Prostate gland (tissue), 2 donors: ENCODE data around the gene SMC1B. TPM values are rescaled to one million over a fixed set of nuclear protein-coding genes. Genes with fewer than 3 reads are reported as not detected.

ENCODE experiments used
- DNase-seq: peaks from one replicate; pipeline ENCODE4 v3.0.0-alpha.2; 2019; ENCODE audit warnings: low spot score
- H3K27ac ChIP-seq, 2 donors: fragments of 200-600 bp; sonication (generic); 2 replicates each; pipeline ENCODE4 v1.5.1; 2017 to 2019
- H3K27me3 ChIP-seq: fragments of 200-600 bp; sonication (generic); replicated peaks from 2 replicates; pipeline ENCODE4 v1.5.1; 2019; ENCODE audit not compliant: insufficient read depth
- H3K36me3 ChIP-seq, 2 donors: fragments of 200-600 bp; sonication (generic); 1 replicate in 1 of 2; 2 replicates in 1 of 2; pipeline versions ENCODE4 v1.5.1 to v1.8.1; 2017 to 2019
- H3K4me1 ChIP-seq: fragments of 200-600 bp; sonication (generic); replicated peaks from 2 replicates; pipeline ENCODE4 v1.5.1; 2019
- H3K4me3 ChIP-seq, 2 donors: fragments of 200-600 bp; sonication (generic); 2 replicates each; pipeline ENCODE4 v1.5.1; 2017 to 2019
- H3K9me3 ChIP-seq: fragments of 200-600 bp; sonication (generic); 2 replicates; pipeline ENCODE4 v1.5.1; 2017
- POLR2A ChIP-seq: fragments of 450-650 bp; IDR thresholded peaks from one replicate; pipeline ENCODE4 v1.6.1; 2016; ENCODE audit warnings: antibody characterized with exemption, mild to moderate bottlenecking
- POLR2AphosphoS5 ChIP-seq: sonication (generic); formaldehyde crosslinking; IDR thresholded peaks from one replicate; pipeline ENCODE4 v1.6.1; 2017; ENCODE audit warnings: antibody characterized with exemption
- WGBS: methylation state at CpG from one replicate; pipeline ENCODE4 v1.1.5; 2018; 5-methylcytosine and 5-hydroxymethylcytosine counted together
- intact Hi-C: fragments of 100-400 bp; cut with DNase I; formaldehyde crosslinking; loops from one replicate; pipeline ENCODE4 v1.14.2; 2022
- total RNA-seq, 2 donors: library from RNA; depleted of rRNA; stranded (reverse); fragments of >200 nt; gene quantifications; one replicate each; pipeline ENCODE4 v1.1.0, GENCODE V29; 2016
- TF ChIP-seq, protein P1 (sequence below), 4 experiments: fragments of 200-600 bp in 2 of 4; fragments of 450-650 bp in 2 of 4; sonication (generic) in 2 of 4; IDR thresholded peaks; 1 replicate in 3 of 4; 2 replicates in 1 of 4; pipeline ENCODE4 v1.5.1; 2016 to 2019; ENCODE audit warnings: antibody characterized with exemption in 4 of 4, mild to moderate bottlenecking in 2 of 4, moderate library complexity in 2 of 4

Gene SMC1B
- total RNA-seq, 2 donors from 2014 or later = 8.2 TPM; not detected in 1

DNA sequence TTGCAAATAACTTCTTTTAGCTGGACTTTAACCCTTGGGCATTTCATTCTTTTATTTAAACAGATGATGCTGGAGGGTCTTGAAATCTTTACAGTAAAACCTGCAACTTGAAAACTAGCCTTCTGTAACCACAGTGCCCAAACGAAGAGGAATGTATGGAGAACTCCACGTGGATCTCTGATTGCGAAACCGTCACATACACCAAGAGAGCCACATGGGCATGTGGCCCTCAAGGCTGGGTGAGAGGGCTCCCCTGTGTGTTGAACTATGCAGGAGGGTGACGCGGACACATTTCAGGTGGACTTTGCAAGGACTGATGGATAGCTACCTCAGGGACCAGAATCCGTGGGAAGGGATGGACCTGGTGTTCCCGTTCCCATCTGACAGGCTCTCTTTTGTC lies 73.1 kb downstream of the SMC1B start:
- H3K27me3 ChIP-seq = no peaks in the 10 kb centered on the region
- TF ChIP-seq POLR2A = no peak
- TF ChIP-seq POLR2AphosphoS5 = no peak
- TF ChIP-seq, protein P1, sequence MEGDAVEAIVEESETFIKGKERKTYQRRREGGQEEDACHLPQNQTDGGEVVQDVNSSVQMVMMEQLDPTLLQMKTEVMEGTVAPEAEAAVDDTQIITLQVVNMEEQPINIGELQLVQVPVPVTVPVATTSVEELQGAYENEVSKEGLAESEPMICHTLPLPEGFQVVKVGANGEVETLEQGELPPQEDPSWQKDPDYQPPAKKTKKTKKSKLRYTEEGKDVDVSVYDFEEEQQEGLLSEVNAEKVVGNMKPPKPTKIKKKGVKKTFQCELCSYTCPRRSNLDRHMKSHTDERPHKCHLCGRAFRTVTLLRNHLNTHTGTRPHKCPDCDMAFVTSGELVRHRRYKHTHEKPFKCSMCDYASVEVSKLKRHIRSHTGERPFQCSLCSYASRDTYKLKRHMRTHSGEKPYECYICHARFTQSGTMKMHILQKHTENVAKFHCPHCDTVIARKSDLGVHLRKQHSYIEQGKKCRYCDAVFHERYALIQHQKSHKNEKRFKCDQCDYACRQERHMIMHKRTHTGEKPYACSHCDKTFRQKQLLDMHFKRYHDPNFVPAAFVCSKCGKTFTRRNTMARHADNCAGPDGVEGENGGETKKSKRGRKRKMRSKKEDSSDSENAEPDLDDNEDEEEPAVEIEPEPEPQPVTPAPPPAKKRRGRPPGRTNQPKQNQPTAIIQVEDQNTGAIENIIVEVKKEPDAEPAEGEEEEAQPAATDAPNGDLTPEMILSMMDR (IDR thresholded peaks at IDR 0.05) = no peak
- intact Hi-C loops = no loop called here
- 85% methylated on average over 8 of the region's 8 CpGs for WGBS
- H3K4me3 ChIP-seq = no peak overlapping the region
- peaks cover 25% of the 10 kb centered on the region for H3K4me1 ChIP-seq
- H3K9me3 ChIP-seq = no peaks in the 10 kb centered on the region
- H3K27ac ChIP-seq = no peak overlapping the region
- no peak for DNase-seq
- peaks cover 0 to 8% of the 10 kb centered on the region in 2 donors for H3K36me3 ChIP-seq

DNA sequence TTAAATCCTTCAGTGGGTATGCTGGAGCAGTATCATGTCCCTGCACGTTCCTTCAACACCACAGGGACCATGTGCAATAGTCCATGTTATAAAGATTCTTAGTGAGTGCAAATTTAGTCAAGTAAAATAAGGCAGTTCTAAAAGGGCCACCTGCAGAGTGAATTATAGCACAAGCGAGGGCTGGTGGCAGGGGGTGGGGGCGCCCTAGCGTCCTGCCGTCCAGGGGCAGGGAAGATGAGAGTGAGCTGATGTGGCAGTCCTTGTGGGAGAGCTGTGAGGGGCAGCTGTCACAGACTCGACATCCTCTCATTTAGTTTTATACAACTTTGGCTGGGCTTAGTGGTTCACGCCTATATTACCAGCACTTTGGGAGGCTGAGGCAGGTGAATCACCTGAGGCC lies 74.6 kb downstream of the SMC1B start:
- no peak overlapping the region for H3K4me3 ChIP-seq
- no peak for DNase-seq
- H3K4me1 ChIP-seq = peaks cover 36% of the 10 kb centered on the region
- H3K27ac ChIP-seq = no peak overlapping the region
- TF ChIP-seq POLR2AphosphoS5 (no peak), POLR2A (no peak)
- TF ChIP-seq, protein P1 (IDR thresholded peaks at IDR 0.05) = no peak
- intact Hi-C loops = no loop called here
- WGBS = 85% methylated on average over 7 of the region's 7 CpGs
- no peaks in the 10 kb centered on the region for H3K9me3 ChIP-seq
- H3K27me3 ChIP-seq = no peaks in the 10 kb centered on the region
- H3K36me3 ChIP-seq = peaks cover 0 to 8% of the 10 kb centered on the region in 2 donors

DNA sequence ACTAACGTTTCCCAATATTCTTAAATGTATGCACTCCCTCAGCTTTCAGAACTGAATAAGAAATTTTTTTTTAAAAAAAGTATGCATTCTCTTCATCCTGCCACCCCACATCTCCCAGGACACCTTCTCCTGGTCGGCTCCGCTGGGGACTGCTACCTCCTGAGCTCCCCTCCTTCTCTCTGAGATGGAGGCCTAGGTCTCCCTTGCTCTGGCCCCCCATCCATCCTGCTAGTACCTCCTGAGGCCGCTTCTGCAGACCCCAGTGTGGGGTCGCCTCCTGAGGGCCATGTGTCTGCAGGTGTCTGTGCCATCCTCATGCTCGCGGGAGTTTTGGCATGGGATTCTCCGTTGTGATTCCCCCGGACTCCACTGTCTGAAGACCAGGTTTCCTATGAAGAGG lies 75.9 kb downstream of the SMC1B start:
- intact Hi-C loops = no loop called here
- Histone ChIP-seq H3K36me3 (peaks cover 0 to 8% of the 10 kb centered on the region in 2 donors), H3K9me3 (no peaks in the 10 kb centered on the region), H3K27me3 (no peaks in the 10 kb centered on the region), H3K27ac (peak overlapping the region; percentile 85 to 89), H3K4me1 (peaks cover 36% of the 10 kb centered on the region), H3K4me3 (peak overlapping the region in 1 of 2 donors; percentile 18)
- DNase-seq = no peak
- WGBS = 77% methylated on average over 9 of the region's 9 CpGs
- TF ChIP-seq POLR2A (no peak), POLR2AphosphoS5 (no peak)
- TF ChIP-seq, protein P1 (IDR thresholded peaks at IDR 0.05) = no peak

DNA sequence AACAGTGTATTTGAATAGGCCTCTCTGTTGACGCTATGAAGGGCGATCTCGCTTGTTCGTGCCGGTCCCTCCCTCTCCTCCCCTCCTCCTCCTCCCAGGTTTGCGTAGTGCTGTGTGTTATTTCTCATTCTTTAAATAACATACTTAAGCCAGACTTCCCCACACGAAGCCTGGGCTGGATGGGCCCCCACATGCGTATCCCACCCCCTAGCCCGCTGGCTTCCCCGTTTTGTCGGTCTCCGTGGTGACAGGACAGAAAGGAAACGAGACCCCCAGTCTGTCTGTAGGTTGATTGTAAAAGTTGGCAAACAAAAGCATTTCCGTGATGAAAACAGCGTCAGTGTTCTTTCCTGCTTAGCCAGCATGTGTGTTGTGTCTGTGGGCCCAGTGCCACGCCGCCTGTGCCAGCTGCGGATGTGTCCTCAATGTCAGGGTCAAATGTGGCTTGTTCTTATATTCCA lies 76.4 kb downstream of the SMC1B start:
- WGBS = 10% methylated on average over 18 of the region's 18 CpGs
- H3K36me3 ChIP-seq = peaks cover 0 to 8% of the 10 kb centered on the region in 2 donors
- peak overlapping the region in 1 of 2 donors; percentile 18 for H3K4me3 ChIP-seq
- H3K4me1 ChIP-seq = peaks cover 36% of the 10 kb centered on the region
- H3K27me3 ChIP-seq = no peaks in the 10 kb centered on the region
- peak; percentile 90 for DNase-seq
- no peaks in the 10 kb centered on the region for H3K9me3 ChIP-seq
- intact Hi-C loops = no loop called here
- peak overlapping the region; percentile 85 to 89 for H3K27ac ChIP-seq
- TF ChIP-seq, protein P1 (IDR thresholded peaks at IDR 0.05) = no peak
- TF ChIP-seq POLR2AphosphoS5 = peak; percentile 90

DNA sequence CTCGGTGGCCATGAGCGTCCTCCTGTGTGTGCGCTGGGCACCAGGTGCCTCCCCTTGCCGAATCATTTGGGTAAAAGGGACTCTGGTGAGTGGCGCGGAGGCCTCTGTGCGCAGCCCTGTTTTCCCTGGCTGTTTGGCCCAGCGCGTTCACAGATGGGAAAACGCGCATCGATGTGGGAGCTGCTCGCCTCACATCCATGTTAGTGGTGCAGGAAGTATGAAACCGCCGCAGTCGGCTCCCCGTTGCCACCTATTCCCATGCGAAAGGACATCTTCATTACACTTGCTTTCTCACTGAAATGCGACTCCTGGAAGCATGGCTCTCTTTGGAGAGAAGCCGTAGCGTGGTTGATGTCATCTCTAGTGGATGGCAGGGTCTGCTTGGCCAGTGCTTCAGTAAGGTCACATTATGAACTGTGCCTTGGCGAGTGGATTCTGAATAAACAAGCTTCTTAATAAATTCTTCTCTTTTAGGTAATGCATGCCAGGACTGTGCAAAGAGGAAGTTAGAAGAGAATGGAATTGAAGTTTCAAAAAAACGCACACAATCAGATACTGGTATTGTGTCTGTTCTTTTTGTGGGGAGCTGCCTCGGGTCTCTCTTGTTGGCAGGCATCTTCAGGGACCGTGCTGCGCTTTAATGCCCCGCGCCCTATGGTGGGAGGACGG lies 77.4 kb downstream of the SMC1B start:
- intact Hi-C loops = no loop called here
- H3K27me3 ChIP-seq = no peaks in the 10 kb centered on the region
- no peak overlapping the region for H3K4me3 ChIP-seq
- TF ChIP-seq POLR2AphosphoS5 (no peak), POLR2A (no peak)
- TF ChIP-seq, protein P1 (IDR thresholded peaks at IDR 0.05) = no peak
- no peak for DNase-seq
- H3K27ac ChIP-seq = peak overlapping the region; percentile 85 to 89
- WGBS = 52% methylated on average over 29 of the region's 29 CpGs
- no peaks in the 10 kb centered on the region for H3K9me3 ChIP-seq
- peaks cover 0 to 5% of the 10 kb centered on the region in 2 donors for H3K36me3 ChIP-seq
- H3K4me1 ChIP-seq = peaks cover 36% of the 10 kb centered on the region
